Measurements from ENCODE around the gene ADAP1. TPM values are rescaled to one million over a fixed set of nuclear protein-coding genes. Genes with fewer than 3 reads are reported as not detected.

Gene ADAP1
- total and polyA plus RNA-seq, 2 of the 8 experiments (the other 6 are each of a cell fraction or from before 2014, with no cell fraction given) = 5.8 to 6.1 TPM

DNA sequence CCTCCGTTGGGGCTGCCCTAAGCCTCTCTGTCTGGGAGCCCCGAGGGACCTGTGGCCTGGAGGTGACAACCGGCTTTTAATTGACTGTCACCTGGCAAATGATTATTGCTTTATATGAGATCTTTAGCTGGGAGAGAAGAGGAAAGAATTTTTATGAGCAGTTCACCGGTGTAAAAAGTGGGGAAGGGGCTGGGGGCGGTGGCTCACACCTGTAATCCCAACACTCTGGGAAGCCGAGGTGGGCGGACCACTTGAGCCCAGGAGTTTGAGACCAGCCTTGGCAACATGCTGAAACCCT, 23.5 kb upstream of the ADAP1 start (continued):
- no peak for TF ChIP-seq CHD7 (IDR thresholded peaks at IDR 0.05; ENCODE audit: insufficient replicate concordance, low read length)
- no peak for TF ChIP-seq RBBP5 (IDR thresholded peaks at IDR 0.05; ENCODE audit: borderline replicate concordance, low read depth, low read length)
- TF ChIP-seq ATF2 (IDR thresholded peaks at IDR 0.05; ENCODE audit: low read length) = no peak
- TF ChIP-seq CTBP2 (IDR thresholded peaks at IDR 0.05; ENCODE audit: borderline replicate concordance, insufficient read depth, insufficient read length, low read length) = no peak
